H1 (cell line): ENCODE results near the gene SGMS2. TPM values are rescaled to one million over a fixed set of nuclear protein-coding genes. Genes with fewer than 3 reads are reported as not detected.

Experiments used
- CTCF ChIA-PET: fragments of 300-600 bp; sonication (Branson Sonifier 250); formaldehyde crosslinking; loops from one replicate; lab custom pipeline; 2021; ENCODE audit not compliant: partially characterized antibody; lab: Charles Lee
- POLR2A ChIA-PET: fragments of 300-600 bp; sonication (Branson Sonifier 250); formaldehyde crosslinking; loops from one replicate; lab custom pipeline; 2021; ENCODE audit warnings: inconsistent platforms; ENCODE audit not compliant: partially characterized antibody; lab: Charles Lee
- DNase-seq, 2 experiments: peaks; one replicate each; pipeline versions ENCODE4 v3.0.0 to v3.0.0-alpha.2; 2010 to 2022; ENCODE audit warnings: low spot score in 2 of 2, low read depth in 1 of 2, mixed read lengths in 1 of 2
- FAIRE-seq: peaks from 2 replicates; lab custom pipeline; 2011; peaks lifted over from hg19 to GRCh38; lab: Jason Lieb, UNC
- H2AFZ ChIP-seq: 2 replicates; pipeline ENCODE4 v1.8.1; 2012; ENCODE audit warnings: low read length, inconsistent platforms
- H2AK5ac ChIP-seq: 2 replicates; pipeline ENCODE4 v1.6.1; 2013; ENCODE audit warnings: low read depth, low read length
- H2BK120ac ChIP-seq: replicated peaks from 2 replicates; pipeline ENCODE3; 2013; ENCODE audit warnings: low read depth, low read length, inconsistent platforms
- H2BK12ac ChIP-seq: 2 replicates; pipeline ENCODE4 v1.6.1; 2013; ENCODE audit warnings: low read depth, low read length
- H2BK15ac ChIP-seq: 2 replicates; pipeline ENCODE4 v1.6.1; 2013; ENCODE audit warnings: low read length
- H2BK20ac ChIP-seq: 2 replicates; pipeline ENCODE4 v1.6.1; 2013; ENCODE audit warnings: low read length
- H2BK5ac ChIP-seq: 2 replicates; pipeline ENCODE4 v1.6.1; 2013; ENCODE audit warnings: low read depth, low read length
- H3K14ac ChIP-seq: 2 replicates; pipeline ENCODE4 v1.6.1; 2013; ENCODE audit warnings: inconsistent platforms; ENCODE audit not compliant: insufficient read length
- H3K18ac ChIP-seq: 2 replicates; pipeline ENCODE4 v1.6.1; 2013; ENCODE audit warnings: low read length; ENCODE audit errors: extremely low read depth
- H3K23ac ChIP-seq: 2 replicates; pipeline ENCODE4 v1.6.1; 2013; ENCODE audit warnings: inconsistent platforms; ENCODE audit not compliant: insufficient read length
- H3K23me2 ChIP-seq: 2 replicates; pipeline ENCODE4 v1.6.1; 2013; ENCODE audit warnings: low read depth, low read length
- H3K27ac ChIP-seq: 2 replicates; pipeline ENCODE4 v1.6.1; 2011; ENCODE audit warnings: low read depth, low read length, inconsistent platforms
- H3K27me3 ChIP-seq, 4 experiments: replicated peaks in 1 of 4; 1 replicate in 1 of 4; 2 replicates in 3 of 4; pipeline versions ENCODE4 v1.6.1 to v1.8.1; 2011 to 2013; ENCODE audit warnings: low read length in 3 of 4, mild to moderate bottlenecking in 3 of 4, inconsistent platforms in 2 of 4, mixed read lengths in 2 of 4, moderate library complexity in 1 of 4; ENCODE audit not compliant: control insufficient read depth in 3 of 4, insufficient read depth in 3 of 4; ENCODE audit errors: extremely low read depth in 1 of 4
- H3K36me3 ChIP-seq, 4 experiments: 2 replicates each; pipeline versions ENCODE4 v1.6.1 to v1.8.1; 2011 to 2013; ENCODE audit warnings: mild to moderate bottlenecking in 4 of 4, low read length in 3 of 4, moderate library complexity in 2 of 4, control low read depth in 1 of 4, inconsistent platforms in 1 of 4; ENCODE audit not compliant: insufficient read depth in 4 of 4, control insufficient read depth in 2 of 4
- H3K4ac ChIP-seq: replicated peaks from 2 replicates; pipeline ENCODE3; 2013; ENCODE audit warnings: low read length, low read depth, mixed read lengths, inconsistent platforms; ENCODE audit not compliant: insufficient read length
- H3K4me1 ChIP-seq, 4 experiments: replicated peaks in 1 of 4; 1 replicate in 1 of 4; 2 replicates in 3 of 4; pipeline versions ENCODE4 v1.6.1 to v1.8.1; 2011 to 2013; ENCODE audit warnings: low read length in 3 of 4, inconsistent platforms in 2 of 4, mixed read lengths in 1 of 4; ENCODE audit not compliant: insufficient read depth in 4 of 4, control insufficient read depth in 3 of 4
- H3K4me2 ChIP-seq, 2 experiments: 2 replicates each; pipeline versions ENCODE4 v1.6.1 to v1.8.1; 2011 to 2013; ENCODE audit warnings: low read depth in 2 of 2, low read length in 2 of 2, control low read depth in 1 of 2, inconsistent platforms in 1 of 2, mild to moderate bottlenecking in 1 of 2; ENCODE audit not compliant: insufficient read depth in 1 of 2
- H3K4me3 ChIP-seq, 4 experiments: fragments of 200-600, 300-600 bp in 1 of 4; sonication (generic), shearing (Covaris generic), sonication (Bioruptor Twin) in 1 of 4; 2 replicates each; pipeline versions ENCODE4 v1.5.1 to v1.8.1; 2011 to 2016; ENCODE audit warnings: low read length in 4 of 4, low read depth in 3 of 4, control low read depth in 2 of 4, inconsistent platforms in 2 of 4, mild to moderate bottlenecking in 2 of 4, mixed read lengths in 1 of 4, moderate library complexity in 1 of 4; ENCODE audit not compliant: insufficient read depth in 2 of 4; ENCODE audit errors: extremely low read depth in 1 of 4
- H3K56ac ChIP-seq: replicated peaks from 2 replicates; pipeline ENCODE3; 2013; ENCODE audit warnings: low read depth, mild to moderate bottlenecking, mixed read lengths, low read length, inconsistent platforms; ENCODE audit not compliant: insufficient read length
- H3K79me1 ChIP-seq: 2 replicates; pipeline ENCODE4 v1.6.1; 2013; ENCODE audit warnings: low read depth, low read length, control low read depth
- H3K79me2 ChIP-seq, 2 experiments: 2 replicates each; pipeline versions ENCODE4 v1.6.1 to v1.8.1; 2012 to 2013; ENCODE audit warnings: low read length in 2 of 2, mild to moderate bottlenecking in 2 of 2, inconsistent platforms in 1 of 2; ENCODE audit not compliant: insufficient read depth in 2 of 2, control insufficient read depth in 1 of 2
- H3K9ac ChIP-seq, 4 experiments: replicated peaks in 1 of 4; 1 replicate in 1 of 4; 2 replicates in 3 of 4; pipeline versions ENCODE4 v1.6.1 to v1.8.1; 2011 to 2013; ENCODE audit warnings: low read depth in 3 of 4, low read length in 3 of 4, control low read depth in 2 of 4, mild to moderate bottlenecking in 2 of 4, moderate library complexity in 2 of 4, inconsistent platforms in 1 of 4; ENCODE audit errors: extremely low read depth in 1 of 4
- H3K9me3 ChIP-seq, 2 experiments: 2 replicates each; pipeline versions ENCODE4 v1.6.1 to v1.8.1; 2012 to 2013; ENCODE audit warnings: mild to moderate bottlenecking in 2 of 2, moderate library complexity in 2 of 2, control low read depth in 1 of 2, inconsistent platforms in 1 of 2, low read depth in 1 of 2, low read length in 1 of 2, mixed read lengths in 1 of 2; ENCODE audit not compliant: insufficient read depth in 2 of 2
- H4K20me1 ChIP-seq, 2 experiments: replicated peaks in 1 of 2; 2 replicates each; pipeline versions ENCODE3 to v1.8.1; 2011 to 2013; ENCODE audit warnings: inconsistent platforms in 2 of 2, low read length in 2 of 2, mild to moderate bottlenecking in 1 of 2; ENCODE audit not compliant: insufficient read depth in 2 of 2, control insufficient read depth in 1 of 2
- H4K5ac ChIP-seq: 2 replicates; pipeline ENCODE4 v1.6.1; 2013; ENCODE audit warnings: low read length, low read depth, mixed read lengths, inconsistent platforms; ENCODE audit not compliant: insufficient read length
- H4K8ac ChIP-seq: 2 replicates; pipeline ENCODE4 v1.8.0; 2013; ENCODE audit warnings: mild to moderate bottlenecking, moderate library complexity, low read length, inconsistent platforms; ENCODE audit not compliant: insufficient read depth; ENCODE audit errors: extremely low read depth
- H4K91ac ChIP-seq: replicated peaks from 2 replicates; pipeline ENCODE3; 2013; ENCODE audit warnings: low read length, mixed read lengths, inconsistent platforms; ENCODE audit not compliant: insufficient read length
- ATF3 ChIP-seq: IDR thresholded peaks from 2 replicates; pipeline ENCODE4 v1.6.1; 2011; ENCODE audit warnings: low read depth, mild to moderate bottlenecking, low read length; ENCODE audit not compliant: insufficient read depth
- BRCA1 ChIP-seq: IDR thresholded peaks from 2 replicates; pipeline ENCODE4 v1.6.1; 2012; ENCODE audit warnings: low read depth, low read length, improper control_type of control experiment
- POLR2A ChIP-seq, 2 experiments: IDR thresholded peaks; 1 replicate in 1 of 2; 2 replicates in 1 of 2; pipeline ENCODE4 v1.6.1; 2011; ENCODE audit warnings: low read depth in 2 of 2, low read length in 2 of 2, mild to moderate bottlenecking in 2 of 2; ENCODE audit errors: control extremely low read depth in 1 of 2
- RAD21 ChIP-seq, 2 experiments: IDR thresholded peaks in 1 of 2; conservative IDR thresholded peaks in 1 of 2; 2 replicates each; pipeline ENCODE4 v1.6.1; 2011; ENCODE audit warnings: low read depth in 2 of 2, low read length in 2 of 2, improper control_type of control experiment in 1 of 2, inconsistent platforms in 1 of 2, mild to moderate bottlenecking in 1 of 2, moderate library complexity in 1 of 2
- SIX5 ChIP-seq: IDR thresholded peaks from 2 replicates; pipeline ENCODE4 v1.6.1; 2011; ENCODE audit warnings: mild to moderate bottlenecking, low read depth, low read length
- USF2 ChIP-seq: IDR thresholded peaks from 2 replicates; pipeline ENCODE4 v1.6.1; 2011; ENCODE audit warnings: low read length, improper control_type of control experiment
- WGBS, 2 experiments: shearing (Covaris generic) in 1 of 2; methylation state at CpG; one replicate each; pipeline versions ENCODE4 v1.1.6 to v1.1.7; 2013 to 2015; ENCODE audit warnings: low lambda C conversion rate in 2 of 2, mixed read lengths in 2 of 2, inconsistent platforms in 1 of 2, low coverage in 1 of 2, missing lambda C conversion rate in 1 of 2; ENCODE audit not compliant: insufficient replicate concordance in 2 of 2, insufficient coverage in 1 of 2, insufficient read length in 1 of 2; ENCODE audit errors: extremely low coverage in 1 of 2, missing lambda C conversion rate in 1 of 2; 5-methylcytosine and 5-hydroxymethylcytosine counted together
- polyA plus RNA-seq, 7 experiments: library from polyadenylated mRNA; depleted of rRNA in 3 of 7; stranded (reverse) in 5 of 7; unstranded in 2 of 7; fragments of >200 nt in 5 of 7; fragments of 200-250 nt in 2 of 7; gene quantifications; 1 replicate in 5 of 7; 2 replicates in 1 of 7; 4 replicates in 1 of 7; pipeline versions ENCODE4 v1.2.1 to v1.2.3, GENCODE V29; 2011 to 2013; ENCODE audit warnings: missing spikeins in 2 of 7, mixed read lengths in 2 of 7
- total RNA-seq: library from RNA; stranded (reverse); fragmentation: NEBNext Ultra II Directional; extraction: Animal tissue kit (Norgen Biotek cat#: 25700); gene quantifications from 2 replicates; pipeline ENCODE4 v1.2.1, GENCODE V29; 2021

The SGMS2 gene
- total and polyA plus RNA-seq, 2 of the 8 experiments (the other 6 are each of a cell fraction or from before 2014, with no cell fraction given), result 0.04 to 1.3 TPM

- DNase-seq, result no peak
- CTCF ChIA-PET, result interaction anchor here (0.7 to 1.4 kb wide), 9 partner anchors 9 to 165 kb away, joined by 3 to 5 read pairs (median 4); no protein-coding TSS in a partner anchor
These were observed 75.3 kb downstream of the SGMS2 start for GRCh38 chr4:107900067-107900466.

More at GRCh38 chr4:107900067-107900466, 75.3 kb downstream of the SGMS2 start:
- WGBS, 2 experiments, result 93% methylated on average over 4 of the region's 4 CpGs; no CpG with 5 or more reads in 1 of the 2 experiments
- no peak overlapping the region for H3K9ac ChIP-seq
- H3K27ac ChIP-seq, result no peak overlapping the region
- no peaks in the 10 kb centered on the region for H3K4me1 ChIP-seq
- H3K4me3 ChIP-seq, result no peak overlapping the region
- no peak overlapping the region for H2BK20ac ChIP-seq
- H3K23ac ChIP-seq, result no peak overlapping the region
- no peak overlapping the region for H2AFZ ChIP-seq
- H3K18ac ChIP-seq, result no peak overlapping the region
- POLR2A ChIA-PET, result no interaction called here
- 0 out of 4 replicates have a peak, but pooled peaks cover 0 to 4% of the 10 kb centered on the region in 2 experiments for H3K9me3 ChIP-seq
- H2AK5ac ChIP-seq, result no peak overlapping the region
- H2BK5ac ChIP-seq, result no peak overlapping the region
- H2BK120ac ChIP-seq, result no peak overlapping the region
- no peaks in the 10 kb centered on the region for H3K23me2 ChIP-seq
- no peaks in the 10 kb centered on the region for H4K20me1 ChIP-seq
- H3K36me3 ChIP-seq, result no peaks in the 10 kb centered on the region; a peak in 2 of 8 replicates
- no peak overlapping the region for H3K14ac ChIP-seq
- H3K27me3 ChIP-seq, result no peaks in the 10 kb centered on the region
- H3K79me1 ChIP-seq, result no peaks in the 10 kb centered on the region
- H4K5ac ChIP-seq, result no peak overlapping the region
- no peak overlapping the region for H3K4me2 ChIP-seq
- FAIRE-seq, result no peak
- H4K8ac ChIP-seq, result no peak overlapping the region
- H3K4ac ChIP-seq, result no peak overlapping the region
- no peak overlapping the region for H2BK12ac ChIP-seq
- no peak for TF ChIP-seq BRCA1
- TF ChIP-seq SIX5, result no peak
- TF ChIP-seq ATF3, result no peak
- no peak for TF ChIP-seq POLR2A (IDR thresholded peaks at IDR 0.05; ENCODE audit: control extremely low read depth in 1 of 2, low read depth in 2 of 2, low read length in 2 of 2)
- TF ChIP-seq RAD21 (IDR thresholded peaks at IDR 0.05 in 1 of 2, conservative IDR thresholded peaks at IDR 0.05 in 1 of 2; ENCODE audit: low read depth in 2 of 2, low read length in 2 of 2), result no peak
- TF ChIP-seq USF2, result no peak
- H4K91ac ChIP-seq, result no peak overlapping the region
- no peaks in the 10 kb centered on the region for H3K79me2 ChIP-seq
- no peak overlapping the region for H2BK15ac ChIP-seq
- H3K56ac ChIP-seq, result no peak overlapping the region
